OCI-LY1 (cell line): ENCODE results near the gene MAPK11.

ENCODE experiments used
- CTCF ChIP-seq: fragments of 200-600 bp; sonication (generic), shearing (Covaris generic); IDR thresholded peaks from 2 replicates; pipeline ENCODE4 v1.5.1; 2017; ENCODE audit warnings: mild to moderate bottlenecking, antibody characterized with exemption, low read length, moderate library complexity, mixed read lengths
- EZH2 ChIP-seq: fragments of 200-600 bp; sonication (generic), shearing (Covaris generic); IDR thresholded peaks from 2 replicates; pipeline ENCODE4 v1.8.0; 2017; ENCODE audit warnings: borderline replicate concordance, mixed run types, mild to moderate bottlenecking, antibody characterized with exemption, low read length, moderate library complexity, mixed read lengths

- no peak for TF ChIP-seq CTCF
- TF ChIP-seq EZH2: no peak
These were observed 43.9 kb upstream of the MAPK11 start for GRCh38 chr22:50314081-50314454.
